Right lobe of liver (tissue), 4 donors: ENCODE results near the gene ATRNL1.

Experiments used
- CTCF ChIP-seq, 4 donors: fragments of 200-600 bp in 3 of 4; fragments of 450-650 bp in 1 of 4; IDR thresholded peaks; one replicate each; pipeline versions ENCODE4 v1.5.1 to v1.8.0; 2016 to 2022; ENCODE audit warnings: antibody characterized with exemption in 4 of 4, mild to moderate bottlenecking in 2 of 4
- POLR2A ChIP-seq: fragments of 450-650 bp; IDR thresholded peaks from one replicate; pipeline ENCODE4 v1.6.1; 2017; ENCODE audit warnings: antibody characterized with exemption, mild to moderate bottlenecking
- donor health status: DM: no; HTN: no; CAD: no.
- donor health status: DM: no; HTN: no; CAD: no.
- donor health status: DM: no; HTN: yes; CAD: no.

GRCh38 chr10:115065801-115066200, 27.4 kb upstream of the ATRNL1 start:
- TF ChIP-seq CTCF (IDR thresholded peaks at IDR 0.05) (no peak), POLR2A (no peak)
